Measurements from ENCODE around the gene ZNF19.

The ZNF19 gene

DNA sequence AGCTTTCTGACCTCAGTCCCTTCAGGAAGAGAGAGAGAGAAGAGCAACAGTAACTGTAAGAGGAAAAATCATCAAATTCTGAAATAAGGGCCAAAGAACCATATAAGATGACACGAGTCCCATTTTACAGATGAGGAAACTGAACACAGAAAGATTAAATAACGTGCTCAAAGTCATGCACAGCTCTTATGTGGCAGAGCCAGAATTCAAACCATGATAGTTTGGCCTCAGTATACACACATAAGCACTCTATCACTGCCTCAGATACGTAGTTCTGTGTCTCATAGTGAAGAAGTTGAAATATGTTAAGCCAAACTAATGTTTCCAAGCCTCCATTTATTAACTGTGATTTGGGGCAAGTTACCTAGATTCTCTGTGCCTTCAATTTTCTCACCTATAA, 1.9 kb upstream of the ZNF19 start:
- no peaks in the 10 kb centered on the region for H3K4me1 ChIP-seq (ENCODE audit: control insufficient read depth, insufficient read depth, low read length, unreplicated experiment)
- H3K27me3 ChIP-seq (ENCODE audit: insufficient read depth, low read length), result no peaks in the 10 kb centered on the region
- H3K4me3 ChIP-seq (ENCODE audit: low read depth, low read length), result no peak overlapping the region
- no peaks in the 10 kb centered on the region for H3K79me2 ChIP-seq (ENCODE audit: control insufficient read depth, insufficient read depth, low read length, unreplicated experiment)
- H3K36me3 ChIP-seq (ENCODE audit: insufficient read depth, low read length), result no peaks in the 10 kb centered on the region
- H3K27ac ChIP-seq (ENCODE audit: low read depth, low read length), result no peak overlapping the region
- no peak overlapping the region for H2AFZ ChIP-seq (ENCODE audit: low read length, unreplicated experiment)

DNA sequence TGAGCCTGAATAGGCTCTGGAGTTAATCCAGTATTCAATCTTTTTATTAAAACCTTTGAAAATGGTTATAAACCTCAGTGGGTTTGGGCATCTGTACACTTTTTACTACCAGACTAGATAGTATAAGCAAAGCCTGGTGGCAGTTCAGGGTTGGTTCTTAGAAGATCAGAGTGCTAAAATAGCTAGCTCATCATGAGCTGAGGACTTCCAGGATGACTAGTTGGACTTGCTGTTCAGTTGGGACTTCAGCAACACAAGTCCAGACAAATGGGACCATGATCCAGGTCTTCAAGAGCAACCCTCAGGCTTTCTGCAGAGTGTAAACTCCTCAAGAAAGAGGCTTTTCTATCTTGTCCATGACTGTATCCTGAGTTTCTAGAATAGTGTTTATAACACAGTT, 1.2 kb upstream of the ZNF19 start:
- Histone ChIP-seq H3K27me3 (ENCODE audit: insufficient read depth, low read length) (no peaks in the 10 kb centered on the region), H2AFZ (ENCODE audit: low read length, unreplicated experiment) (no peak overlapping the region), H3K4me1 (ENCODE audit: control insufficient read depth, insufficient read depth, low read length, unreplicated experiment) (no peaks in the 10 kb centered on the region), H3K4me3 (ENCODE audit: low read depth, low read length) (no peak overlapping the region), H3K27ac (ENCODE audit: low read depth, low read length) (no peak overlapping the region), H3K36me3 (ENCODE audit: insufficient read depth, low read length) (no peaks in the 10 kb centered on the region), H3K79me2 (ENCODE audit: control insufficient read depth, insufficient read depth, low read length, unreplicated experiment) (no peaks in the 10 kb centered on the region)

DNA sequence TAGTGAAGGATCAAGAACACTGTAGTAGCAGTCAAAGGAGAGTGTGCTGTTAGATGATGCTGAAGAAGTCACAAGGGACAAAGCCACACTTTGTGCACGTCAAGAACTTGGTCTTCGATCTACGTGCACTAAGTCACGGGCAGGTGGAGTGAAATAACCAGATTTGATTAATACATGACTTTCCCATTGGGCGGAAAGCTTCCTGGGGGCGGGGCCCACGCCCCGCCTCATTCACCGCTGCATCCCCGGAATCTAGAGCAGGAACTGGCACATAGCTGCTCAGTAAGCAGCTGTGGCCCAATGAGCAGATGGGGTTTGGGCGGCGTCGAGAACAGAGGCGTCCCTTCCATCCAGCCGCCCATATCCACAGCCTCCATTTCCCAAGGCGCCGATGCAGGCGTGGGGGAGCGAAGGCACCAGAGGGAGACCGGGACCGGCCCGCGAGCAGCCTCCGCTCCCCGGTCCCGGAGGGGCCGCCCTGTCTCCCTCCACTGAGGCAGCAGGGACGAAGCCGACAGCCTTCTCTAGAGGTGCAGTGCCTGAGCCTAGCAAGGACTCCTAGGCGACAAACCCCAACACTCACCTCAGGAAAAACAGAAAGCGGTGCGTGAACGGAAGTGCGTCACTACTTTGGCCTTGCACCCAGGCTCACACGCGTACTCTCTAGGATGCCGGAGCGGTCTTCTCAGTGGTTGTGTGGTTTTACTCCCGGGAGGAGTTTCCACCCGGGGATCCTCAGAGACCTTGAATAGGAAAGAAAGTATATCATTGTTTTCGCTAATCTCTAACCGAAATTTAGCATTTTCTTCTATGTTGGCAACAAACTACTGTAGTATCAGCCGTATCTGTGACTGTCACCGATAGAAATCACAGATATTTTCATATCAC, 4.9 kb downstream of the ZNF19 start:
- Histone ChIP-seq H3K4me3 (ENCODE audit: low read depth, low read length) (peak overlapping the region; percentile 86), H3K36me3 (ENCODE audit: insufficient read depth, low read length) (no peaks in the 10 kb centered on the region), H3K27me3 (ENCODE audit: insufficient read depth, low read length) (no peaks in the 10 kb centered on the region), H3K4me1 (ENCODE audit: control insufficient read depth, insufficient read depth, low read length, unreplicated experiment) (peaks cover 8% of the 10 kb centered on the region), H2AFZ (ENCODE audit: low read length, unreplicated experiment) (peak overlapping the region; percentile 66), H3K79me2 (ENCODE audit: control insufficient read depth, insufficient read depth, low read length, unreplicated experiment) (no peaks in the 10 kb centered on the region), H3K27ac (ENCODE audit: low read depth, low read length) (peak overlapping the region; percentile 95)

DNA sequence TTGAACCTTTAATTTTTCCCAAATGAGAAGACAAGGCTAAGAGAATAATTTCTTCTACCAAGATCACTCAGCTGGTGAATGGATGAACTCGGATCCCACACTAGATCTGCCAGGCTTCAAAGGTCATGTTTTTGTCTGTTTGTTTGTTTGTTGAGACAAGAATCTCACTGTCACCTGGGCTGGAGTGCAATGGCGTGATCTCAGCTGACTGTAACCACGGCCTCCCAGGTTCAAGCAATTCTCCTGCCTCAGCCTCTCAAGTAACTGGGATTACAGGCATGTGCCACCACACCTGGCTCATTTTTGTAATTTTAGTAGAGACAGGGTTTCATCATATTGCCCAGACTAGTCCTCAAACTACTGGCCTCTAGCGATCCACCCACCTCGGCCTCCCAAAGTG, 6.6 kb downstream of the ZNF19 start:
- no peaks in the 10 kb centered on the region for H3K79me2 ChIP-seq (ENCODE audit: control insufficient read depth, insufficient read depth, low read length, unreplicated experiment)

DNA sequence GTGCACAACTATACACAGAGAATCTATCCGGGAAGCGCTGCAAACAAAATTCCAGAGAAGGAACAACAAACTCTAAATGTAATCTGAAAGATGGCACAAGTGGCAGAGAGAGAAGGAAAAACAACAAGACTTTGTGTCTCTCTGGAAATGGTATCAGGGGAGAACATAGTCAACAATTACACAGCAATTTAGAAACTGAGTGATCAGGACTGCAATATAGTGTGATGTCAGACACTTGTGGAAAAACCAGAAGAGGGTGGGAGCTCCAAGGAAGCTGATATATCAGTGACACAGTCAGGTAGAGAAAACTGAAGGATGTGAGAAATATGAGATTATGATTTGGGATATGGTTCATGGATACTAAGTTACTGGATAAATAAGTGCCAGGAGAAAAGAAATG, 8.2 kb downstream of the ZNF19 start:
- Histone ChIP-seq H3K4me3 (ENCODE audit: low read depth, low read length) (no peak overlapping the region), H3K36me3 (ENCODE audit: insufficient read depth, low read length) (peaks cover 27% of the 10 kb centered on the region), H3K27ac (ENCODE audit: low read depth, low read length) (no peak overlapping the region), H3K79me2 (ENCODE audit: control insufficient read depth, insufficient read depth, low read length, unreplicated experiment) (no peaks in the 10 kb centered on the region), H3K4me1 (ENCODE audit: control insufficient read depth, insufficient read depth, low read length, unreplicated experiment) (peaks cover 8% of the 10 kb centered on the region), H3K27me3 (ENCODE audit: insufficient read depth, low read length) (no peaks in the 10 kb centered on the region), H2AFZ (ENCODE audit: low read length, unreplicated experiment) (no peak overlapping the region)

More for the DNA sequence above, 6.6 kb downstream of the ZNF19 start:
- no peaks in the 10 kb centered on the region for H3K27me3 ChIP-seq (ENCODE audit: insufficient read depth, low read length)
- H3K4me3 ChIP-seq (ENCODE audit: low read depth, low read length), result no peak overlapping the region
- peaks cover 8% of the 10 kb centered on the region for H3K4me1 ChIP-seq (ENCODE audit: control insufficient read depth, insufficient read depth, low read length, unreplicated experiment)
- H3K27ac ChIP-seq (ENCODE audit: low read depth, low read length), result no peak overlapping the region
- H2AFZ ChIP-seq (ENCODE audit: low read length, unreplicated experiment), result no peak overlapping the region
- H3K36me3 ChIP-seq (ENCODE audit: insufficient read depth, low read length), result peaks cover 11% of the 10 kb centered on the region

DNA sequence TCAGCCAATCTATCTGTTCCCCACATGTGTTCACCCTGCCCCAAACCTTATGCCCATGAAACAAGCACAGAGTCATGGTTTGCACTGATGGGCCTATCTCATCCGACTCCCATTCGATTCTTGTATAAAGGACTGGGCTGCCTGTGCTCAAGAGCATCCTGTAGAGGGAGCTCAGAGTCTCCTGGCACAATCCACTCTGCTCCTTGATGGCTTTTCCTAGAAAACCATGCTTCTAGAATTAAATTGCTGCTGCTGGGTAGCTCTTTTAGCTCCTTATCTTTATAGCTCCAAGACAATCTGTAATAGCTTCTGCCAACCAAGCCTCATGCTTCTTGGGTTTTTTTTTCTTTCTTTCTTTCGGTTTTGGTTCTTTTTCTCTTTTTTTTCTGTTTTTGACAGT, 9.7 kb downstream of the ZNF19 start:
- Histone ChIP-seq H3K27me3 (ENCODE audit: insufficient read depth, low read length) (no peaks in the 10 kb centered on the region), H3K4me1 (ENCODE audit: control insufficient read depth, insufficient read depth, low read length, unreplicated experiment) (peaks cover 20% of the 10 kb centered on the region), H3K27ac (ENCODE audit: low read depth, low read length) (no peak overlapping the region), H3K36me3 (ENCODE audit: insufficient read depth, low read length) (peaks cover 35% of the 10 kb centered on the region), H2AFZ (ENCODE audit: low read length, unreplicated experiment) (no peak overlapping the region), H3K4me3 (ENCODE audit: low read depth, low read length) (no peak overlapping the region), H3K79me2 (ENCODE audit: control insufficient read depth, insufficient read depth, low read length, unreplicated experiment) (no peaks in the 10 kb centered on the region)

DNA sequence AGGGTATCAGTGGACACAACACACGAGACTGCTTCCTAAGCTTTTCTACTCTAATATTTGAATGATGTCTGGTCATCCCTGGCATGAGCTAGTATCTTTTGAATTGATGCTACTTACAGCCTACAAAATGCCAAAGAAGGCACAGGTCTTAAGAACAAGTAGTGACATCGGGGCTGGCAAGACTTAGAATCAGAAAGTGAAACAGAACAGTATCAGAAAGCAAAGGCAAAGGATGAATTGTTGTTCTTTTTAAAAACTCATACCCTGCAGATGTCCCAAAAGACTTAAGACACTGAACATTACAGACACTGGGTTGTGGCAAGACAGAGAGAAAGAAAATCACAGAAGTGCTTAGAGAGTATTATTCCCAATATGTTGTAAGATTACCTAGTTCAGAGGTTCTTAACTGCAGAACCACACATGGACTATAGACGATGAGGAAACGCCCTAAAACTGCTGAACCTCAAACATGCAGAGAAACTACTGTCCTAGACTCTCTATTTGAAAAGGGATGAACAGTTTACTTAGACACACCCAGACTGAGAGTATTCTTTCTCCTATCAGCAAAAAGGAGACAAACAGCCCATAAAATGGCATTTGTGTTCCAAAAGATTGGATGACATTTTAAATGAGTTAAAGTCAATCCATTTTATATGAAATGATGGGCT, 12.5 kb downstream of the ZNF19 start:
- H3K27me3 ChIP-seq (ENCODE audit: insufficient read depth, low read length), result no peaks in the 10 kb centered on the region
- H3K4me3 ChIP-seq (ENCODE audit: low read depth, low read length), result no peak overlapping the region
- H3K36me3 ChIP-seq (ENCODE audit: insufficient read depth, low read length), result peaks cover 35% of the 10 kb centered on the region
- H3K4me1 ChIP-seq (ENCODE audit: control insufficient read depth, insufficient read depth, low read length, unreplicated experiment), result peaks cover 39% of the 10 kb centered on the region
- no peaks in the 10 kb centered on the region for H3K79me2 ChIP-seq (ENCODE audit: control insufficient read depth, insufficient read depth, low read length, unreplicated experiment)
- peak overlapping the region; percentile 95; the same call in 1 of the 2 replicates for H3K27ac ChIP-seq (ENCODE audit: low read depth, low read length)
- H2AFZ ChIP-seq (ENCODE audit: low read length, unreplicated experiment), result no peak overlapping the region

DNA sequence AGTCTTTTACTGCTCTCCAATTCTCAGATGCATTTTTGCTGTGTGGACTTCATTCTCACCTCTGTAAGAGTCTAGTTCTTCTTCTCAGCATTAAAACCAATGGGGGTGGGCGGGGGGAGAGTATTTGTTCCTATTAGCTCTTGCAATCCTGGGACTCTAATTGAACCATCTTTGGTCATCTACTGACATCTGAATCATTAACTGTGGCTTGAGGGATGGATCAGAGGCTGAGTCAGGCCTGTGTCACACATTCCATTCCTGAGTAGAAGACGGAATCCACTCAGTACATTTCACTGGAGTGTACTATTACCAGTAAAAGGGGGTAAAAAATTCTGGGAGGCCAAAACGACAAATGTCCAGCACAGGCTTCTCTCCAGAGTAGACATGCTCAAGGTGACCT, 14.3 kb downstream of the ZNF19 start:
- no peaks in the 10 kb centered on the region for H3K27me3 ChIP-seq (ENCODE audit: insufficient read depth, low read length)
- H3K36me3 ChIP-seq (ENCODE audit: insufficient read depth, low read length), result peaks cover 35% of the 10 kb centered on the region
- H2AFZ ChIP-seq (ENCODE audit: low read length, unreplicated experiment), result no peak overlapping the region
- peak overlapping the region; percentile 95 for H3K27ac ChIP-seq (ENCODE audit: low read depth, low read length)
- H3K79me2 ChIP-seq (ENCODE audit: control insufficient read depth, insufficient read depth, low read length, unreplicated experiment), result no peaks in the 10 kb centered on the region
- H3K4me3 ChIP-seq (ENCODE audit: low read depth, low read length), result peak overlapping the region; percentile 39; the same call in 1 of the 2 replicates
- peaks cover 41% of the 10 kb centered on the region for H3K4me1 ChIP-seq (ENCODE audit: control insufficient read depth, insufficient read depth, low read length, unreplicated experiment)

DNA sequence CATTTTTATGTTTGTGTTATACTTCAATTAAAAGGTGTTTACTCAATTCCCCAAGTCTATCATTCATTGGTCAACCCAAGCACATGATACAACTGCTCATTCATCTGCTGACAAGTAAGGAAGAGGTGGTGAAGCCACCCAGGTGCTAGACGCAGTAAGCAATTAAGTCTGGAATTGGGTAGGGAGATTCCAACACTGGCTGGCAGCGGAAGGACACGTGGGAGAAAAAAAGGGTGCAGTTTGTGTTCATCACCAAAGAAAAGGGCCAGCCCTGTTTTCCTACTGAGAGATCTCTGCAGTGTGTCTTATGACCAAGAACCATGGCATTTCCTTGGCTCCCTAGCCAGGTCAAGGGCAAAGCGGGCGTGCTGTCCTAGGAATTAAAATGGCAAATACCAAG, 15.2 kb downstream of the ZNF19 start:
- Histone ChIP-seq H3K79me2 (ENCODE audit: control insufficient read depth, insufficient read depth, low read length, unreplicated experiment) (no peaks in the 10 kb centered on the region), H3K4me1 (ENCODE audit: control insufficient read depth, insufficient read depth, low read length, unreplicated experiment) (peaks cover 41% of the 10 kb centered on the region), H2AFZ (ENCODE audit: low read length, unreplicated experiment) (no peak overlapping the region), H3K4me3 (ENCODE audit: low read depth, low read length) (no peak overlapping the region; the same call in 1 of the 2 replicates), H3K27me3 (ENCODE audit: insufficient read depth, low read length) (no peaks in the 10 kb centered on the region), H3K27ac (ENCODE audit: low read depth, low read length) (peak overlapping the region; percentile 95), H3K36me3 (ENCODE audit: insufficient read depth, low read length) (peaks cover 35% of the 10 kb centered on the region)

DNA sequence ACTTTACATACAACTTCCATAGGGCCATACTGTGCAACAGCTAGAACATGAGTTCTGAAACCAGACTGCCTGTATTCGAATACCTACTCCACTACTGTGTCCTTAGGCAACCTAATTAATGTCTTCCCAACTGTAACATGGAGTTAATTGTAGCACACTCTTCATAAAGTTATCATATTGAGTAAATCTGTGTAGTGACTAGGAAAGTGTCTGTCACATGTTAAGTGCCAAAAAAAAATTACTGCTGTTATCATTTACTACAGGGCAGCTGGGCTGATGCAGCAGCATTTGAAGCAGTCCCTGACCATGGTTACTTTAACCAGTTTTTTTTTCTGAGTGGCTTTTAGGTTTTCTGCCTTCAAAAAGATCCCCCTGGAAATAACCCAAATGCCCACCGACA, 16.2 kb downstream of the ZNF19 start:
- H3K79me2 ChIP-seq (ENCODE audit: control insufficient read depth, insufficient read depth, low read length, unreplicated experiment), result no peaks in the 10 kb centered on the region
- H2AFZ ChIP-seq (ENCODE audit: low read length, unreplicated experiment), result no peak overlapping the region
- peak overlapping the region; percentile 95 for H3K27ac ChIP-seq (ENCODE audit: low read depth, low read length)
- peaks cover 27% of the 10 kb centered on the region for H3K36me3 ChIP-seq (ENCODE audit: insufficient read depth, low read length)
- no peaks in the 10 kb centered on the region for H3K27me3 ChIP-seq (ENCODE audit: insufficient read depth, low read length)
- no peak overlapping the region for H3K4me3 ChIP-seq (ENCODE audit: low read depth, low read length)
- H3K4me1 ChIP-seq (ENCODE audit: control insufficient read depth, insufficient read depth, low read length, unreplicated experiment), result peaks cover 41% of the 10 kb centered on the region

DNA sequence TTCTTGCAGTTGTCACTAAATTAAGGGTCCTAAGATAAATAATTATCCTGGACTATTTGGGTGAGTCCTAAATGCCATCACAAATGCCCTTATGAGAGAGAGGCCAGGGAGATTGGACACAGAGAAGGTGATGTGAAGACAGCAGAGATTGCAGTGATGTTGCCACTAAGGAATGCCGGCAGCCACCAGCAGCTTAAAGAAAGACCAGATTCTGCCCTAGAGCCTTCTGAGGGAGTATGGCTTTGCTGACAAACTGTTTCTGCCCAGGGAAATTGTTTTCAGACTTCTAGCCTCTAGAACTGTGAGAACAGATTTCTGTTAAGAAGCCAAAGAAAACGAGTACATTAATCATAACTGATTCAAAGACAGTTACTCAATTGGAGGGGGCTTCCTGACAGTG, 17.1 kb downstream of the ZNF19 start:
- peaks cover 41% of the 10 kb centered on the region for H3K4me1 ChIP-seq (ENCODE audit: control insufficient read depth, insufficient read depth, low read length, unreplicated experiment)
- H3K27ac ChIP-seq (ENCODE audit: low read depth, low read length), result peak overlapping the region; percentile 95

More for the DNA sequence above, 17.1 kb downstream of the ZNF19 start:
- peaks cover 19% of the 10 kb centered on the region for H3K36me3 ChIP-seq (ENCODE audit: insufficient read depth, low read length)
- H3K79me2 ChIP-seq (ENCODE audit: control insufficient read depth, insufficient read depth, low read length, unreplicated experiment), result no peaks in the 10 kb centered on the region
- no peaks in the 10 kb centered on the region for H3K27me3 ChIP-seq (ENCODE audit: insufficient read depth, low read length)
- no peak overlapping the region for H2AFZ ChIP-seq (ENCODE audit: low read length, unreplicated experiment)
- no peak overlapping the region for H3K4me3 ChIP-seq (ENCODE audit: low read depth, low read length)

Data from ACC112 (cell line).